ENCODE data around the gene CNBD2.
A peak's percentile ranks its signal among the peaks of the same experiment; 100 is the strongest.
"Not testable (repeated sequence)": the region's sequence is repeated elsewhere in the genome, so short reads cannot be mapped to it uniquely, and the experiment has no call there.

The CNBD2 gene

DNA sequence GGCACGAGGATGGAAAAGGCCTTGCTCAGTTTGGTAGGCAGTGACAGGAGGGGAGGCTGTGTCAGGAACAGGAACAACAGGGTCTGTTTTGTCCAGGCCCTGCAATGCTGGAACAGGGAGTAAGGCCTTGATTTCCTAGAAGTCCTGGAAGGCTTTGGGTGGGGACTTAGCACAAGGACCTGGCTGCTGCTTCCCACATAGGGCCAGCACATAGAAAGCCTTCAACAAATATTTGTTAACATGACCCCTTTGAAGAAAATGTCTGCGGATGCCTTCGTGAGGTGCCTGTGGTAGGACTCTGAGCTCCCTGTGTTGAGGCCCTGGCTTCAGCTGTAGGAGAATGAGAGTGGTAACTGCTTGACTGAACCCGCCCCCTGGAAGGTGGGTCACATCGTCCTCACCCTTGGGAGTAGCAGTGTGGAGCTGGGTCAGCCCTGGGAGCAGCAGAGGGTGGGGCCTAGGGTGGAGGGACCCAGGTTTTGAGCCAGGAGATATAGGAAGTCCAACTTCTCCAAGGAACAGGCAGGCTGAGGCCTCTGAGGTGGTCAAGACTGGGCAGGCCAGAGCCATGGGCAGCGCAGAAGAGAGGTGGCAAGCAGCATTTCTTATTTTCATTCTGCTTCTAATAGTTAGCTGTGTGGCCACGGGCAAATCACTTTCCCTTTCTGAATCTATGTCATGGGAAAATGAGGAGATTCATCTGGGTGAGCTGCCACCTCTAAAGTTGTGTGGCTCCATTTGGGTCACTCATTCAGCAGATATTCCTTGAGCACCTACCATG is 50.0 kb downstream of the CNBD2 start:
- DNase-seq (ENCODE audit: low read depth, low spot score): no peak

DNA sequence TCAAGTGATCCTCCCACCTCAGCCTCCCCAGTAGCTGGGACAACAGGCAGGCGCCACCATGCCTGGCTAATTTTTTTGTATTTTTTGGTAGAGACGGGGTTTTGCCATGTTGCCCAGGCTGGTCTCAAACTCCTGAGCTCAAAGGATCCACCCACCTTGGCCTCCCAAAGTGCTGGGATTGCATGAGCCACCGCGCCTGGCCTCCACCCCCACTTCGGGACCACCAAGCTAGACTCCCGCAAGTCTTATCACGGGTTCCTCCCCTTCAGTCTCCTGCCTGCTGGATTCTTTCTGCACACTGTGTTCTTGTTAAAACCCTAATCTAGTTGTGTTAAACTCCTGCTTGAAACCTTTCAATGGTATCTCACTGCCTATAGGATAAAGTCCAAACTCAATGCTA is 57.7 kb downstream of the CNBD2 start:
- not testable (repeated sequence) for DNase-seq (ENCODE audit: low read depth, low spot score)

DNA sequence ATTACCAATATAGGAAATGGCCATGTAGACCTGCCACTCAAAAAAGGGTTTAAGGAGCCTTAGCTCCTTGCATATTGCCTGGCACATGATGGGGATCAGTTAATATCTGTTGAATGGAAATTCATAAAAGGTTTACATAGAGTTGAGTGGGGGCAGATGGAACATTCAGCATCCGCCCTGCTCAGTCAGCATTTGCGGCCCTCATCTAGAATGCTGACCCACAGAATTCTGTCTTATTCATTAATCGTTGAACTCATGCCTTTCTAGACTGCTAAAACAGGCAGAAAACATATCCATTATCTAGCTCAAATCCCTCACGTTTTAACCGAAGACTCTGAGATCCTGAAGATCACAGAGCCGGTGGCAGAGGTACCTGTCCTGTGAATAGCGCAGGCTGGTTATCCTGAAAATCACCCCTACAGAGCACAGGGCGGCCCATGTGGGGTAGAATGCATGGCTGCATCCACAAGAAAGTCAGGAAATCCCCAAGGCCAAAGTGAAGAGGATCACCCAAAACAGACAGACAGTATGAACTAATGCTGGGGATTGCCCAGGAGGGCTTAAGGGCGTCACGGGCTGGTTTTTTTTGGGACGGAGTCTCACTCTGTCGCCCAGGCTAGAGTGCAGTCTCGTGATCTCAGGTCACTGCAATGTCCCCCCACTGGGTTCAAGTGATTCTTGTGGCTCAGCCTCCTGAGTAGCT is 59.9 kb downstream of the CNBD2 start:
- no peak for DNase-seq (ENCODE audit: low read depth, low spot score)

DNA sequence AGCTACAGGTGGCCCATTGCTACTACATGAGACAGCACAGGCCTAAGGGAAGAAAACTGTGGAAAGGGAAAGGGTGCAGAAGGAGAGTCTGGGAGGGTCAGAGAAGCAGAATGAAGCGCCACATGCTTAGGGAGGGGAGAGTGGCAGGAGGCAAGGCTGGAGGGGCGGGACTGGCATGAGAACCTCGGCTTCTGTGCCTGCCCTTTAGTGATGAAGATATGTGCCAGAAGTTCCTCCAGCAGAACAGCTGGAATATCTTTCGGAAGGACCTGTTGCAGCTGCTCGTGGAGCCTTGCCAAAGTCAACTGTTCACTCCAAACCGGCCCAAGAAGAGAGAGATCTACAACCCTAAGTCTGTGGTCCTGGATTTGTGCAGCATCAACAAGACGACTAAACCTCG is 61.8 kb downstream of the CNBD2 start:
- DNase-seq (ENCODE audit: low read depth, low spot score): no peak

GRCh38 chr20:36031806-36032205 is 63.4 kb downstream of the CNBD2 start:
- no peak for DNase-seq (ENCODE audit: low read depth, low spot score)

GRCh38 chr20:36034875-36035274 is 66.5 kb downstream of the CNBD2 start:
- DNase-seq (ENCODE audit: low read depth, low spot score): no peak

- DNase-seq (ENCODE audit: low read depth, low spot score): no peak
Observed at GRCh38 chr20:36035745-36036144, 67.4 kb downstream of the CNBD2 start.

DNA sequence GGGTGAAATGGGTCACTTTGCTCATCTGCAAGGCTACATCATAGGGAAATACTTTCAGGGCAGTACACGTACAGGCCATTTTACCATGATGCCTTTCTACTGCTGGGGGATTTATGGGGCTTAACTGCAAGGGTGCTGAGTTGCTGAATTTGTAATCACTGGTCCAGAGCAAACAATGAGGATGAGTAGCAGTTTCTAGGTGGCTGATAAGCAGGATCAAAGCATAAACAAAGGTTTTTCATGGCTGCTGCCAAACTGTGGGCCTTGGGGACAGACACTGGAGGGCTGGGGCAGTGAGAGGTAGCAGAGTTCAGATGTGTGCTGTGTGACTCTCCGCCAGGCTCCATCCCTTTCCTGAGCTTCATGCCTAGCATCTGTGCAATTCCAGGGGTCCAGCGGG is 68.3 kb downstream of the CNBD2 start:
- no peak for DNase-seq (ENCODE audit: low read depth, low spot score)

DNA sequence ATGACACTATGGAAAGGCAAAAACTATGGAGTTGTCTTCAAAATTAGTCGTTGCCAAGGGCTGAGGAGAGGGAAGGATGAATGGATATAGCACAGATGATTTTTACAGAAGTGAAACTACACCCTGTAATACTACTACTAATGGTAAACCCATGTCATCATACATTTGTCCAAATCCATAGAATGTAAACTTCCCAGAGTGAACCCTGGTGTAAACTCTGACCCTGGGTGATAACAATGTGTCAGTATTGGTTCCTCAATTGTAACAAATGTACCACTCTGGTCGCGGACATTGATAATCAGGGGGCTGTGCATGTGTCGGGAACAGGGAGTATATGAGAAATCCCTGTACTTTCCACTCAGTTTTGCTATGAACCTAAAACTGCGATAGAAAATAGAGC is 72.2 kb downstream of the CNBD2 start:
- no peak for DNase-seq (ENCODE audit: low read depth, low spot score)

DNA sequence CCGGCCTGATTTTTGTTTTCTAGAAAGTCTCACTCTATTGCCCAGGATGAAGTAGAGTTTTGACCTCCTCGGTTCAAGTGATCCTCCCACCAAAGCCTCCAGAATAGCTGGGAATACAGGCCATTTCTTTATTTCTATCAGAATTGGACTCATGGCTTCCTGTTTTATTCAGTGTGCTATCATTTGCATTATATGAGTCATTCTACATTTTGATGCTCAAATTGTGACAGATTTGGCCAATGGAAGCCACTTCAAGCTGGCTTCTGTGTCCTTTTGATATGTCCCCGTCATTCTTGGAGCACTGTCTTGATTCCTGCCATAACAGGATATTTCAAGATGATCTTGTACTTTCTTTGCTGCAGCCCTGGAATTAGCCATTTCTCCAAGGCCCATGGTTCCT is 75.1 kb downstream of the CNBD2 start:
- DNase-seq (ENCODE audit: low read depth, low spot score): no peak

DNA sequence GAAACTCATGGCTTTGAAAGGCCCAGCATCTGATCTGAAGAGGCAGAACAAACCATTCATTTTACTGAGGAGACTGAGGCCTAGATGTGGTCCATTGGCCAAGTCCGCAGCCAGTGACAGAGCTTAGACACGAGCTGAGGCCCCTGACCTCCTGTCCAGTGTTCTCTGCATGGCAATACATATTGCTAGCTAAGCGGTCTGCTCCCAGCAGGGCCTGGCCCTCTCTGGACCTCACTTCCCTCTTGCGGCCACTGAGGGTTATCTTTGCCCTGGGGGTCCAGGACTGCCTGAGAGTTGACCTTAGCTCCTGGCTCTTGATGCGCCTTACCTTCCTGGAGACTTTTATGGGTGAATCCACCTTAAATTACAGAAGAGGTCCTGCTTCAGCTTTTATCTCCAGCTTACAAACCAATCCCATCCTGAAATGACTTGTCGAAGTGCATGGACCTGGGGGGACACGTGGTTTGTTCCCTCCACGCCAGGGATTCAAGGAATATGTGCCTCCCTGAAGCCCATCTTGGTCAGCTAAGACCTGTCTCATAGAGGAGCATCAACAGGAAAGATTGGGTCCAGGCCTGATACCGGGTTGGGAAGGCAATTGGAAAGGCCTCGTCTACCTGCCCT is 75.6 kb downstream of the CNBD2 start:
- DNase-seq (ENCODE audit: low read depth, low spot score): no peak

DNA sequence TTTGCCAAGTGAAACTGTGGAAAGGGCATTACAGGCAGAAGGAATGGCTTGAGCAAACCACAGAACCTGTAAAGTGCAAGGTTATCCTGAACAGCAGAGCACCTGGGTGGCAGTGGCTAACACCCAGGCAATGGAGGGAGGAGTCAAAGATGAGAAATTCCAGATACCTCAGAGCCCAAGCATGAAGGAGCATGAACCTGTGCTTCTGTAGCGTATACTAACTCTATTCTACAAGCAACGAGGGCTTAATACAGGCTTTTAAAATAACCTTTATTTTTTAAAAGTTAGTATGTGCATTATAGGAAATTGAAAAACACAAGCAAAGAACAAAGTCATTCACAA is 77.0 kb downstream of the CNBD2 start:
- DNase-seq (ENCODE audit: low read depth, low spot score): no peak

- DNase-seq (ENCODE audit: low read depth, low spot score): not testable (repeated sequence)
Observed at GRCh38 chr20:36046073-36046798, 77.8 kb downstream of the CNBD2 start.

DNA sequence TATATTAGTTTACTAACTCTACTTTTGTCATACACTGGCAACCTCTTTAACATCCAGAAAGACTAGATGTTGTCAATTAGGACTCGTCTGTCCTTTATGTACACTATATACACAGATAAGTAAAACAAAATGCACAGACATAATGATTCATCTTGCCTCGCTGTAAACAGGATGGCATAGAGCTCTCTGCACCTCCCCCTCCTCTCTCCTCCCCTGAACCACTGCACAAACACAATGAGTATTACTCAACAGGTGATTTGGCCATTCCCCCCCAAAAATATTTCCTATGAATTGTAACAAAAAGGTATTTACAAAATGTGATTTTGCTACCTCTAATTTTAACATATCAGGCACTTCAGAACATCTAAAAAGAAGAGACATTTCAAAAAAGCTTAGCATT is 81.0 kb downstream of the CNBD2 start:
- DNase-seq (ENCODE audit: low read depth, low spot score): not testable (repeated sequence)

GRCh38 chr20:36050436-36051317 is 82.3 kb downstream of the CNBD2 start:
- DNase-seq (ENCODE audit: low read depth, low spot score): peak; percentile 86

GRCh38 chr20:36051318-36052116 is 83.1 kb downstream of the CNBD2 start:
- peak; percentile 44 for DNase-seq (ENCODE audit: low read depth, low spot score)

DNA sequence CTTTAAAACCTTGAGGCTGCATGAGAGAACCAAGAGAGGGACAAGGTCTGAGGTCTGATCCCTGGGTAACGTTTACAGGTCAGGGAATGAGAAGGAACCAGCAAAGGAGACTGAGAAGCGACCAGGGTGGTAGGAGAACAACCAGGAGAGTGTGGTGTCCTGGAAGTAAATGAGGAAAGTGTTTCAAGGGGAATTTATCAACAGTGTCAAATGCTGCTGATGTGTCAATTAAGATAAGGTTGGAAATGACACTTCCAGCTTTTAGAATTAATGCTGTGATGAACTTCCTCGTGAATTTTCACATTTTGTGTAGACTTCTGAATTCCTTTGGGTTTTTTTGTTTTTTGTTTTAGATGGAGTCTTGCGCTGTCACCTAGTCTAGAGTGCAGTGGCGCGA is 83.7 kb downstream of the CNBD2 start:
- no peak for DNase-seq (ENCODE audit: low read depth, low spot score)

DNA sequence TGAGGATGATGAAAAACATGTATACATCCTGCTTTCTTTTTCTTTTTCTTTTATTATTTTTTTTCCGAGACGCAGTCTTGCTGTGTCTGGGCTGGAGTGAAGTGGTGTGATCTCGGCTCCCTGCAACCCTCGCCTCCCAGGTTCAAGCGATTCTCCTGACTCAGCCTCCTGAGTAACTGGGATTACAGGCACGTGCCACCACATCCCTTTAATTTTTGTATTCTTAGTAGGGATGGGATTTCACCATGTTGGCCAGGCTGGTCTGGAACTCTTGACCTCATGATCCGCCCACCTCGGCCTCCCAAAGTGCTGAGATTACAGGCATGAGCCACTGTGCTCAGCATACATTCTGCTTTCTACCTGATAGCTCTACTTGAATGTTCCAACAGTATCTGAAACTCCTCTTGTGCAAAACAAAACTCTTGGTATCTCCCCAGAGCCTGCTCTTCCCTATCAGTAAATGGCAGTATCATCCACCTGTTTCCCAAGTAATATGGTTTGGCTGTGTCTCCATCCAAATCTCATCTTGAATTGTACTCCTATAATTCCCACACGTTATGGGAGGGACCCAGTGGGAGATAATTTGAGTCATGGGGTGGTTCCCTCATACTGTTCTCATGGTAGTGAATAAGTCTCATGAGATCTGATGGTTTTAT is 85.6 kb downstream of the CNBD2 start:
- DNase-seq (ENCODE audit: low read depth, low spot score): not testable (repeated sequence)

DNA sequence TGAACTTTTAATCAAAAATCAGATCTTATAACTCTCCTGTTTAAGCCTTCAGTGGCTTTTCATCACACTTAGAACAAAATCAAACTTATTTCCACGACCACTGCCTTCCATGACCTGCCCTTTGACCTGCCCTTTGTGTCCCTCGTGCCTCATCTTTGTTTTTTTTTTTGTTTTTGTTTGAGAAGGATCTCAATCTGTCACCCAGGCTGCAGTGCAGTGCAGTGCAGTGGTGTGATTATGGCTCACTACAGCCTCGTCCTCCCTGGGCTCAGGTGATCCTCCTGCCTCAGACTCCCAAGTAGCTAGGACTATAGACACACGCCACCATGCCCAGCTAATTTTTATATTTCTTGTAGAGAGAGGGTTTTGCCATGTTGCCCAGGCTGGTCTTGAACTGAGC is 86.8 kb downstream of the CNBD2 start:
- no peak for DNase-seq (ENCODE audit: low read depth, low spot score)

- DNase-seq (ENCODE audit: low read depth, low spot score): no peak
Observed at GRCh38 chr20:36060676-36061075, 92.3 kb downstream of the CNBD2 start.

Measured in ELF-1 (cell line).